Measurements from ENCODE around the gene RBP7. TPM values are rescaled to one million over a fixed set of nuclear protein-coding genes. Genes with fewer than 3 reads are reported as not detected.
A peak's percentile ranks its signal among the peaks of the same experiment; 100 is the strongest.
"Not testable (repeated sequence)": the region's sequence is repeated elsewhere in the genome, so short reads cannot be mapped to it uniquely, and the experiment has no call there.

Gene RBP7
- total RNA-seq, 3 donors from 2014 or later, result 37.5 to 285 (median 49.8) TPM

DNA sequence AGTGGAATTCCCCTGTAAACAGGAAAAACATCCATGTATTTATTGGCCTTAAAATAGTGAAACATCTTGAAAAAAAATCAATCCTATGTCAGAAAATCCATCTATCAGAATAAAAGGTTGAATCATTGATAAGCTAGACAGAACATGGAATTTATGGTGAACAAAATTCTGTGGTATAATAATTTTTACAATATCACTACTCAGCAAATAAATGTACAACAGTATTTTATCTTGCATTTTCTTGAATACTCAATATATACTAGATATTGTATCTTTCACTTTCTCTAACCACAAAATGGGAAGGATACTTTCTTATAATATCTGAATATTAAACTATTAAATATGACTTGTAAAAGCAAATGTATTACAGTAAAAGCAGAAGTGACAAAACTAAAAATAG lies 30.0 kb downstream of the RBP7 start:
- no peak overlapping the region for H3K27ac ChIP-seq
- H3K4me3 ChIP-seq, result no peak overlapping the region
- intact Hi-C loops (cut with DNase I; ENCODE audit: low total_unique reads), result no loop called here
- no peaks in the 10 kb centered on the region for H3K9me3 ChIP-seq
- H3K4me1 ChIP-seq, result no peaks in the 10 kb centered on the region
- no peaks in the 10 kb centered on the region for H3K27me3 ChIP-seq
- TF ChIP-seq, protein P1, sequence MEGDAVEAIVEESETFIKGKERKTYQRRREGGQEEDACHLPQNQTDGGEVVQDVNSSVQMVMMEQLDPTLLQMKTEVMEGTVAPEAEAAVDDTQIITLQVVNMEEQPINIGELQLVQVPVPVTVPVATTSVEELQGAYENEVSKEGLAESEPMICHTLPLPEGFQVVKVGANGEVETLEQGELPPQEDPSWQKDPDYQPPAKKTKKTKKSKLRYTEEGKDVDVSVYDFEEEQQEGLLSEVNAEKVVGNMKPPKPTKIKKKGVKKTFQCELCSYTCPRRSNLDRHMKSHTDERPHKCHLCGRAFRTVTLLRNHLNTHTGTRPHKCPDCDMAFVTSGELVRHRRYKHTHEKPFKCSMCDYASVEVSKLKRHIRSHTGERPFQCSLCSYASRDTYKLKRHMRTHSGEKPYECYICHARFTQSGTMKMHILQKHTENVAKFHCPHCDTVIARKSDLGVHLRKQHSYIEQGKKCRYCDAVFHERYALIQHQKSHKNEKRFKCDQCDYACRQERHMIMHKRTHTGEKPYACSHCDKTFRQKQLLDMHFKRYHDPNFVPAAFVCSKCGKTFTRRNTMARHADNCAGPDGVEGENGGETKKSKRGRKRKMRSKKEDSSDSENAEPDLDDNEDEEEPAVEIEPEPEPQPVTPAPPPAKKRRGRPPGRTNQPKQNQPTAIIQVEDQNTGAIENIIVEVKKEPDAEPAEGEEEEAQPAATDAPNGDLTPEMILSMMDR (IDR thresholded peaks at IDR 0.05), result no peak
- TF ChIP-seq POLR2AphosphoS5 (IDR thresholded peaks at IDR 0.05) (no peak), POLR2A (IDR thresholded peaks at IDR 0.05) (no peak)
- no peak for DNase-seq (ENCODE audit: low spot score in 2 of 2)
- no peaks in the 10 kb centered on the region for H3K36me3 ChIP-seq

DNA sequence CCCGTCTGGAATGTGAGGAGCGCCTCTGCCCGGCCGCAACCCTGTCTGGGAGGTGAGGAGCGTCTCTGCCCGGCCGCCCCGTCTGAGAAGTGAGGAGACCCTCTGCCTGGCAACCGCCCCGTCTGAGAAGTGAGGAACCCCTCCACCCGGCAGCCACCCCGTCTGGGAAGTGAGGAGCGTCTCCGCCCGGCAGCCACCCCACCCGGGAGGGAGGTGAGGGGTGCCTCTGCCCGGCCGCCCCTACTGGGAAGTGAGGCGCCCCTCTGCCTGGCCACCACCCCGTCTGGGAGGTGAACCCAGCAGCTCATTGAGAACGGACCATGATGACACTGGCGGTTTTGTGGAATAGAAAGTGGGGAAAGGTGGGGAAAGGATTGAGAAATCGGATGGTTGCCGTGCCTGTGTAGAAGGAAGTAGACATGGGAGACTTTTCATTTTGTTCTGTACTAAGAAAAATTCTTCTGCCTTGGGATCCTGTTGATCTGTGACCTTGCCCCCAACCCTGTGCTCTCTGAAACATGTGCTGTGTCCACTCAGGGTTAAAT lies 32.0 kb downstream of the RBP7 start:
- DNase-seq (ENCODE audit: low spot score in 2 of 2); H3K4me1 ChIP-seq; H3K27me3 ChIP-seq; H3K27ac ChIP-seq; H3K36me3 ChIP-seq; intact Hi-C loops (cut with DNase I; ENCODE audit: low total_unique reads); H3K4me3 ChIP-seq; H3K9me3 ChIP-seq: not testable (repeated sequence)

DNA sequence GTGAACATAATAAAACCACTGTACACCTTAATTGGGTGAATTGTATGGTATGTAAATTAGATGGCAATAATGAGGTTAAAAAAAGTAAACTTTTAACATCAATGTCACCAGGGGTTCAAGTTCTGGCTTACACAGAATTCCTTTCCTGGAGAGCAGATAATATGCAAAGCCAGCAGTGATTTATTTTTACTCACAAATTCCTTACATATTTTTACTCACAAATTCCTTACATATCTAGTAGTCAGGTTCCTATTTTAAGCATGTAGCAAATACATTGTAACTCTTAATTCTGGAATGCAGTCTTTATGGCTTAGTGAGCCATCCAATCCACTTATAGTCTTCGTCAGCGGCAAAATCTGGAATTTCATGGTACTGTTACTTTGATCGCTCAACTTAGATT lies 34.4 kb downstream of the RBP7 start:
- intact Hi-C loops (cut with DNase I; ENCODE audit: low total_unique reads), result no loop called here
- TF ChIP-seq, protein P1 (IDR thresholded peaks at IDR 0.05), result no peak
- TF ChIP-seq POLR2AphosphoS5 (IDR thresholded peaks at IDR 0.05) (no peak), POLR2A (IDR thresholded peaks at IDR 0.05) (no peak)
- Histone ChIP-seq H3K36me3 (no peaks in the 10 kb centered on the region), H3K9me3 (no peaks in the 10 kb centered on the region), H3K4me1 (peaks cover 2 to 12% of the 10 kb centered on the region in 2 donors), H3K27ac (no peak overlapping the region), H3K4me3 (no peak overlapping the region), H3K27me3 (no peaks in the 10 kb centered on the region)
- DNase-seq (ENCODE audit: low spot score in 2 of 2), result no peak

DNA sequence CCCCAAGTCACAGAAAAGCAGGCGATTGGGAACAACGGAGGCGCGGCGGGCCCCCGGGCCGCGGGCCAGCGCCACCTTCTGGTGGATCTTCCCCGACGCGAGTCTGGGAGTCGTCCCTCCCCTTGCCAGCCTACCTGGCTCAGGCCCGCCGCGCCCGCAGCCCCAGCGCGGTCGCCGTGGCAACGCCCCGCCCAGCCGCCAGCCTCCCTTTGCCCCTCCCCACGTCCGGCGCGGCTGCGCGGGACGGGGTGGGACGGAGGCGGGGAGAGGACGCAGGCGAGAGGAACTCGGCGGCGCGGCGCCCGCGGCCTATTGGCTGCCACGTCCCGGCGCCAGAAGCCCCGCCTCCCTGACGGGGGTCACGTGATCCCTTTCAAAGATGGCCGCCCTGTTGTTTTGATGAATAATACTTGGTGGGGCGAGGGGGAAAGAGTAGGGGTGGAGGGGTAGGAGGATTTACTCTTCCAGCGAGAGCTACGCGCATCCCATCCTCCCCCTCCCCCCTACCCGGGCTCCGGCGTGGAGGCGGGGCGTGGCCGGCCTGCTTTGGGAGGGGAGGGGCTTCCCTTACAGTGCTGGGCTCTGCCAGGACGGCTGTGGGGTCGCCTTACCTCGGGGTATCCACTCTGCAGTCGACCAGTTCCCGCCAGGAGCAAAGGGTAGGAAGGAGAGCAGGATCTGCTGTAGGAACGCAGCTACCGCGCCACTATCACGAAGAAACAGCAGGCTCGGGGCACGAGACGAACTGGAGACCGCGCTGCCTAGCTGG lies 35.7 kb downstream of the RBP7 start, which contains the start of gene UBE4B:
UBE4B (plus strand) TSS at position 369 of the 769 bp plus-strand sequence. CDS start 713 bp downstream, outside the sequence.
- peak within 1 kb of the TSS; percentile 92 to 98 for H3K27ac ChIP-seq
- H3K4me3 ChIP-seq, result peak within 1 kb of the TSS; percentile 79 to 97 (median 88)
- intact Hi-C loops (cut with DNase I; ENCODE audit: low total_unique reads), result no loop called here
- peaks cover 2 to 12% of the 10 kb centered on the region in 2 donors for H3K4me1 ChIP-seq
- H3K27me3 ChIP-seq, result no peaks in the 10 kb centered on the region
- H3K36me3 ChIP-seq, result no peaks in the 10 kb centered on the region
- peak; percentile 32 to 82 (median 46) for TF ChIP-seq POLR2AphosphoS5 (IDR thresholded peaks at IDR 0.05)
- TF ChIP-seq, protein P1 (IDR thresholded peaks at IDR 0.05), result peak; percentile 50 to 77 (median 75)
- TF ChIP-seq POLR2A (IDR thresholded peaks at IDR 0.05), result peak; percentile 36
- DNase-seq (ENCODE audit: low spot score in 2 of 2), result peak; percentile 98
- no peaks in the 10 kb centered on the region for H3K9me3 ChIP-seq

DNA sequence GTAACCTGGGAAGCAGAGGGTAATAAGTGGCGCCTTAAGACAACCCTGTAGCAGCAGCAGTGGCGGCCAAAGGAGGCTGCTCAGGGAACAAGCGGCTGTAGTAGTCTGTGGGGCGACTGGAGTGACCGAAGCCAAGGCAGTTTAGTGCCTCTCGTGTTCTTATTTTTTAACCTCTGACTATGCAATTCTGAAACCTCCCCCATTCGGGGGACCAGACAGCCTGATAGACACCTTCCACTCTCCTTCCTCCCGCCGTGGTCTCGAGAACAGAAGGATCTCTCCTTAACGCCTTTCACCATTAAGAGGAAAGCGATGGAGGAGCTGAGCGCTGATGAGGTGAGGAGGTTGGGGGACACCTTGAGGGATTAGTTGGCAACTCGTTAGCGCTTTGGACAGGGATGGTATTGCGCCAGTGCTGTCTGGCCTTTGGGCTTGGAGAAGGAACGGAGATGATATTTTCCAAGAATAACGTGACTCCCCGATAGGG lies 36.4 kb downstream of the RBP7 start:
- Histone ChIP-seq H3K27ac (peak overlapping the region; percentile 92 to 98), H3K4me3 (peak overlapping the region; percentile 79 to 97 (median 88)), H3K27me3 (no peaks in the 10 kb centered on the region), H3K9me3 (no peaks in the 10 kb centered on the region), H3K4me1 (peaks cover 2 to 12% of the 10 kb centered on the region in 2 donors), H3K36me3 (no peaks in the 10 kb centered on the region)
- TF ChIP-seq POLR2AphosphoS5 (IDR thresholded peaks at IDR 0.05), result no peak
- TF ChIP-seq POLR2A (IDR thresholded peaks at IDR 0.05), result no peak
- TF ChIP-seq, protein P1 (IDR thresholded peaks at IDR 0.05), result peak in 1 of 3 donors; percentile 12
- intact Hi-C loops (cut with DNase I; ENCODE audit: low total_unique reads), result no loop called here
- DNase-seq (ENCODE audit: low spot score in 2 of 2), result no peak
